KMS-11 (cell line): ENCODE results near the gene MRPL42.

Experiments used
- H2AFZ ChIP-seq: fragments of 200-600 bp; sonication (generic); 2 replicates; pipeline ENCODE4 v1.6.1; 2016; ENCODE audit warnings: antibody characterized with exemption, mixed run types, low read depth
- H3K27ac ChIP-seq: fragments of 200-600 bp; sonication (generic); 2 replicates; pipeline ENCODE4 v1.6.1; 2016; ENCODE audit warnings: mild to moderate bottlenecking, mixed run types
- H3K27me3 ChIP-seq: fragments of 200-600 bp; sonication (generic); 2 replicates; pipeline ENCODE4 v1.6.1; 2017; ENCODE audit warnings: mild to moderate bottlenecking, low read depth, mixed run types, moderate library complexity; ENCODE audit not compliant: insufficient read depth
- H3K36me3 ChIP-seq: fragments of 200-600 bp; sonication (generic); 2 replicates; pipeline ENCODE4 v1.6.1; 2017; ENCODE audit warnings: mild to moderate bottlenecking, mixed run types; ENCODE audit not compliant: insufficient read depth
- H3K4me1 ChIP-seq: fragments of 200-600 bp; sonication (generic); 2 replicates; pipeline ENCODE4 v1.6.1; 2016; ENCODE audit warnings: mild to moderate bottlenecking, low read depth, mixed run types; ENCODE audit not compliant: poor library complexity, severe bottlenecking
- H3K4me2 ChIP-seq: fragments of 200-600 bp; sonication (generic); 2 replicates; pipeline ENCODE4 v1.7.0; 2016; ENCODE audit warnings: mild to moderate bottlenecking, mixed run types
- H3K4me3 ChIP-seq: fragments of 200-600 bp; sonication (generic); IDR thresholded peaks from 2 replicates; pipeline ENCODE4 v1.6.1; 2017; ENCODE audit warnings: low read depth, low read length, mixed read lengths; ENCODE audit not compliant: insufficient read depth
- H3K79me2 ChIP-seq: fragments of 200-600 bp; sonication (generic); 2 replicates; pipeline ENCODE4 v1.6.1; 2016; ENCODE audit warnings: low read depth, mixed run types; ENCODE audit not compliant: insufficient read depth
- H3K9ac ChIP-seq: fragments of 200-600 bp; sonication (generic); 2 replicates; pipeline ENCODE4 v1.6.1; 2016; ENCODE audit warnings: mild to moderate bottlenecking, mixed run types
- H4K20me1 ChIP-seq: fragments of 200-600 bp; sonication (generic); 2 replicates; pipeline ENCODE4 v1.6.1; 2016; ENCODE audit warnings: mild to moderate bottlenecking, mixed run types; ENCODE audit not compliant: insufficient read depth
- TF ChIP-seq, protein P1 (sequence below): fragments of 200-600 bp; sonication (generic); conservative IDR thresholded peaks from 2 replicates; pipeline ENCODE4 v1.6.1; 2017; ENCODE audit warnings: low read depth, mild to moderate bottlenecking, antibody characterized with exemption, low read length, moderate library complexity, mixed read lengths

MRPL42 gene

DNA sequence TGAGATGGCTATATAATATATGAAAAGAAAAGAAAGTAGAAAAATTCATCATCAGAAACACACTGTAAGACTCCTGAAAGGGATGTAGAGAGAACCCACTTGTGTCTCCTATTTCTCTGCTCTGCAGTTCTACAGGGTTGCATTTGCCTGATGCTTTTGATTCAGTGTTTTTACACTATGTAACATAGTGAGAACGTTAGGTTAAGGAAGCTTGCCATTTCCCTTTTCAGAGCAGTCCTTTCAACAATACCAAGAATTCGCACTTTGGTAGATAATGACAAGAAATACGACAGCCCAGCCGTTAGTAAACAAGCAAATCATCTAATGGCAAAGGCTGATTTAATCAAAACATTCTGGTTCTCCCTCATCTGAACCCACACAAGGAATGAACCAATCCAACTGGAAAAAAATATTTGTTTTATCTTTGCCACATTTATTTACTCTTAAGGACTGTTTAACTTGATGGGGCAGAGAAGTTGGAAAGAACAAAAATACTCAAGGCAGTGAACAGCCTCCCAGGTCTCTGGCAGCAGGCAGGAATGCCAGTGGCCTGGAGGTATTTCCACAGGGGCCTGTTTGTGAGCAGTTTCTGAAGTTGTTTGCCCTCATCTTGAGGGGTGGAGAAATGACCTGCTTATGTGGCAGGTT is 74.4 kb downstream of the MRPL42 start:
- Histone ChIP-seq H3K36me3 (no peaks in the 10 kb centered on the region), H3K4me1 (no peaks in the 10 kb centered on the region), H4K20me1 (no peaks in the 10 kb centered on the region), H3K4me3 (no peak overlapping the region), H3K79me2 (no peaks in the 10 kb centered on the region), H3K27ac (no peak overlapping the region), H3K27me3 (no peaks in the 10 kb centered on the region), H3K4me2 (no peak overlapping the region), H3K9ac (no peak overlapping the region), H2AFZ (no peak overlapping the region)
- TF ChIP-seq, protein P1, sequence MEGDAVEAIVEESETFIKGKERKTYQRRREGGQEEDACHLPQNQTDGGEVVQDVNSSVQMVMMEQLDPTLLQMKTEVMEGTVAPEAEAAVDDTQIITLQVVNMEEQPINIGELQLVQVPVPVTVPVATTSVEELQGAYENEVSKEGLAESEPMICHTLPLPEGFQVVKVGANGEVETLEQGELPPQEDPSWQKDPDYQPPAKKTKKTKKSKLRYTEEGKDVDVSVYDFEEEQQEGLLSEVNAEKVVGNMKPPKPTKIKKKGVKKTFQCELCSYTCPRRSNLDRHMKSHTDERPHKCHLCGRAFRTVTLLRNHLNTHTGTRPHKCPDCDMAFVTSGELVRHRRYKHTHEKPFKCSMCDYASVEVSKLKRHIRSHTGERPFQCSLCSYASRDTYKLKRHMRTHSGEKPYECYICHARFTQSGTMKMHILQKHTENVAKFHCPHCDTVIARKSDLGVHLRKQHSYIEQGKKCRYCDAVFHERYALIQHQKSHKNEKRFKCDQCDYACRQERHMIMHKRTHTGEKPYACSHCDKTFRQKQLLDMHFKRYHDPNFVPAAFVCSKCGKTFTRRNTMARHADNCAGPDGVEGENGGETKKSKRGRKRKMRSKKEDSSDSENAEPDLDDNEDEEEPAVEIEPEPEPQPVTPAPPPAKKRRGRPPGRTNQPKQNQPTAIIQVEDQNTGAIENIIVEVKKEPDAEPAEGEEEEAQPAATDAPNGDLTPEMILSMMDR: no peak

DNA sequence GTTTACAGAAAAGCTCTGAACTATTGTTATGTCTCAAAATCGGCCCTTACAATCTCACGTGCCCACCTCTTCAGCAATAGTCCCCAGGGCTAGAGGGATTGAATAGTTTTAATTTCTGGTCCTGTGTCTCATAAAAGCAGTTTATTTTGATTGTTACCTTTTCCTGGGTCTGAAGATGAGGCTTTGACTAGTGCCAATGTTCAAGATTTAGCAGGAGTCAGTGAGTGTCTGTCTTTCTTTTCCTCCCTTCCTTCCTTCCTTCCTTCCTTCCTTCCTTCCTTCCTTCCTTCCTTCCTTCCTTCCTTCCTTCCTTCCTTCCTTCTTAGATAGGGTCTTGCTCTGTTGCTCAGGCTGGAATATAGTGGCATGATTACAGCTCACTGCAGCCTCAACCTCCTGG is 80.5 kb downstream of the MRPL42 start:
- H2AFZ ChIP-seq: no peak overlapping the region
- H4K20me1 ChIP-seq: no peaks in the 10 kb centered on the region
- TF ChIP-seq, protein P1: no peak
- H3K9ac ChIP-seq: no peak overlapping the region
- H3K4me3 ChIP-seq: no peak overlapping the region
- H3K4me2 ChIP-seq: no peak overlapping the region
- H3K27me3 ChIP-seq: no peaks in the 10 kb centered on the region
- no peaks in the 10 kb centered on the region for H3K79me2 ChIP-seq
- H3K27ac ChIP-seq: no peak overlapping the region
- no peaks in the 10 kb centered on the region for H3K4me1 ChIP-seq
- no peaks in the 10 kb centered on the region for H3K36me3 ChIP-seq

DNA sequence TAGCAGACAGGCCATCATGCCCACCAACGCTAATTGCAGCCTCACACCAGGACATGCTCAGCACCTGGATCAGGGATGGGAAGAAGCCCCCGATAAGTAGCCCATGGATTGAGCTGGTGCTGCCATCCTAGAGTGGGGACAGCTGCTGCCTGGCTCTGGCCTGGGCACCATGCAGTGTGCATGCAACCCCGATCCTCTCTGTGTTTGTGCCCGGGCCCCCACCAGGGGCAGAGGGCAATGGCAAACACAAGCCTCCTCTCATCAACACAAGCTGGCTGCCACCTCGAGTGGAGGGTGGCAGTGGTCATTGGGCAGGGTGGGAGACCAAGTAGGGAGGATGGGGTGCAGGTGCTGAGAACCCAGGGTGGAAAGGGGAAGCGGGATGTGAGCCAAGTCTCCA is 81.9 kb downstream of the MRPL42 start:
- H3K36me3 ChIP-seq: no peaks in the 10 kb centered on the region
- H3K79me2 ChIP-seq: no peaks in the 10 kb centered on the region
- TF ChIP-seq, protein P1: no peak
- H3K9ac ChIP-seq: no peak overlapping the region
- no peak overlapping the region for H3K27ac ChIP-seq
- H3K4me1 ChIP-seq: no peaks in the 10 kb centered on the region
- H4K20me1 ChIP-seq: no peaks in the 10 kb centered on the region
- no peak overlapping the region for H3K4me3 ChIP-seq
- no peak overlapping the region for H3K4me2 ChIP-seq
- H3K27me3 ChIP-seq: no peaks in the 10 kb centered on the region
- no peak overlapping the region for H2AFZ ChIP-seq

DNA sequence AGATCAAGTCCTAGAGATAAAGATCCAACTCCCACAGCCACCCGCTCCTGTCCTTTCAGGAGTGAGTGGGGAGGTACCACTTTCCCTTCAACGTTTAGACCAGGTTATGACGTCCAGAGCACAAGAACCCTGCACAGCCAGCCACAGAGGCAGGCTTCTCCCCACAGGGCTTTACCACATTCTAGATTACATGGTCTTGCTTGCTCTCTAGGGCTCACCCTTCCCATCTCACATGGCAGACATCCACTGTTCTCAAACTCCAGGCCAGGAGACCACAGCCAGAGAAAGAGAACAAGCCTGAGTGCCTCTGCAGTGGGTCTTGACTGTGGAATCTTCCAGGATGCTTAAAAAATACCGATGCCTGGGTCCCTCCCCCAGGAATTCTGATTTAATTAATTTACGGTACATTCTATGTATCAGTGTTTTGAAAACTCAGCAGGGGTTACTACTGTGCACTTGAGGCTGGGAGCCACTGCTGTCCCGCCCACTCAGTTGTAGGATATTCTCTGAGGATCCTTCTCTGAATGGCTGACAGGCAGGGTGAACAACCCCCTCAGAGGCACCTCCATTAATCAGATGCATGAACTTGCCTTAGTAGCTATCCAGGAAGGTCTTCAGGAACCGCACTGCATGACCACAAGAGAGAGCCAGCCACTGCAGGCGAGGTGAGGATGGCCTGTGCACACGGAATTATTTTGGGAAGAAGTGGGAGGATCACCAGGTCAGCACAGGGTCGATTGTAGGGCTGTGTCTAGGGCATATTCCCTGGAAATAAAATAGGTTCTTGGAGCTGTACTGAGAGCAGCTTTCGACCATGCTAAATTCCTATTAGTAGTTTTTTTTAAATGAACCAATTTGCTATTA is 83.7 kb downstream of the MRPL42 start:
- Histone ChIP-seq H3K4me1 (no peaks in the 10 kb centered on the region), H3K79me2 (no peaks in the 10 kb centered on the region), H3K9ac (no peak overlapping the region), H4K20me1 (no peaks in the 10 kb centered on the region), H3K4me3 (no peak overlapping the region), H3K36me3 (no peaks in the 10 kb centered on the region), H3K27ac (no peak overlapping the region), H2AFZ (no peak overlapping the region), H3K27me3 (no peaks in the 10 kb centered on the region), H3K4me2 (no peak overlapping the region)
- TF ChIP-seq, protein P1: no peak
